Lung (tissue), 12 donors: ENCODE measurements around the gene MUC5B. TPM values are rescaled to one million over a fixed set of nuclear protein-coding genes. Genes with fewer than 3 reads are reported as not detected.
"Not testable (repeated sequence)": the region's sequence is repeated elsewhere in the genome, so short reads cannot be mapped to it uniquely, and the experiment has no call there.

Experiments
- ATAC-seq: fragments of 200-7000 bp; cut with Tn5 transposase; one replicate; pipeline ENCODE4 v1.9.1; 2020; ENCODE audit warnings: moderate number of reproducible peaks; ENCODE audit not compliant: insufficient read depth, low FRiP score
- DNase-seq, 3 donors: peaks; one replicate each; pipeline ENCODE4 v3.0.0-alpha.2; 2013 to 2017
- H3K27ac ChIP-seq, 2 donors: one replicate each; pipeline ENCODE4 v1.5.1; 2013; ENCODE audit warnings: mild to moderate bottlenecking in 2 of 2, moderate library complexity in 2 of 2, control low read depth in 1 of 2, inconsistent platforms in 1 of 2, low read depth in 1 of 2, low read length in 1 of 2
- H3K27me3 ChIP-seq, 3 donors: one replicate each; pipeline ENCODE4 v1.5.1; 2013; ENCODE audit warnings: low read length in 2 of 3; ENCODE audit not compliant: control insufficient read depth in 3 of 3, insufficient read depth in 3 of 3
- H3K36me3 ChIP-seq, 4 donors: one replicate each; pipeline ENCODE4 v1.5.1; 2013; ENCODE audit warnings: low read length in 4 of 4, mild to moderate bottlenecking in 1 of 4, moderate library complexity in 1 of 4; ENCODE audit not compliant: control insufficient read depth in 4 of 4, insufficient read depth in 4 of 4
- H3K4me1 ChIP-seq, 5 donors: one replicate each; pipeline ENCODE4 v1.5.1; 2013; ENCODE audit warnings: low read length in 5 of 5, mild to moderate bottlenecking in 2 of 5, moderate library complexity in 1 of 5; ENCODE audit not compliant: control insufficient read depth in 5 of 5, insufficient read depth in 5 of 5
- H3K4me3 ChIP-seq: one replicate; pipeline ENCODE4 v1.5.1; 2013; ENCODE audit warnings: mild to moderate bottlenecking, control low read depth, moderate library complexity
- H3K9ac ChIP-seq, 2 donors: one replicate each; pipeline ENCODE4 v1.5.1; 2013; ENCODE audit warnings: low read length in 2 of 2, control low read depth in 1 of 2; ENCODE audit not compliant: insufficient read depth in 1 of 2
- H3K9me3 ChIP-seq, 4 donors: one replicate each; pipeline ENCODE4 v1.5.1; 2013; ENCODE audit warnings: low read length in 3 of 4, mild to moderate bottlenecking in 1 of 4, moderate library complexity in 1 of 4; ENCODE audit not compliant: control insufficient read depth in 4 of 4, insufficient read depth in 3 of 4
- CTCF ChIP-seq: IDR thresholded peaks from 2 replicates; pipeline ENCODE4 v1.5.1; 2012; ENCODE audit warnings: mild to moderate bottlenecking; ENCODE audit errors: control extremely low read depth, extremely low read depth
- WGBS, 2 donors: extraction: QIAGEN DNeasy Blood & Tissue Kit; methylation state at CpG; one replicate each; pipeline ENCODE4 v1.1.7; 2013; 5-methylcytosine and 5-hydroxymethylcytosine counted together
- polyA plus RNA-seq, 2 donors: library from polyadenylated mRNA; stranded (reverse); fragments of 200-250 nt; gene quantifications; one replicate each; pipeline ENCODE4 v1.2.1, GENCODE V29; 2013
- total RNA-seq, 2 donors: library from RNA; depleted of rRNA in 1 of 2; stranded (reverse); fragments of >200 nt in 1 of 2; gene quantifications; one replicate each; pipeline ENCODE4 v1.2.1, GENCODE V29; 2014 to 2021
- donor health status: control.
- donor health status: control.
- donor health status: Bipolar disorder and iron deficiency.
- donor health status: healthy.
- donor health status: DM: yes; HTN: yes; CAD: no.

The MUC5B gene
- total and polyA plus RNA-seq, 4 donors, result 5.6 to 181 (median 28.2) TPM

- ATAC-seq (no peak), DNase-seq (no peak)
- Histone ChIP-seq H3K4me3 (no peak overlapping the region), H3K27me3 (no peaks in the 10 kb centered on the region), H3K9ac (no peak overlapping the region), H3K27ac (no peak overlapping the region), H3K4me1 (no peaks in the 10 kb centered on the region), H3K36me3 (no peaks in the 10 kb centered on the region), H3K9me3 (peaks cover 0 to 12% (median 0%) of the 10 kb centered on the region in 4 donors)
- TF ChIP-seq CTCF, result no peak
- WGBS, 2 donors, result 95% methylated on average over 23 to 25 of the region's 25 CpGs
Measured at GRCh38 chr11:1240771-1241170, 17.9 kb downstream of the MUC5B start.

DNA sequence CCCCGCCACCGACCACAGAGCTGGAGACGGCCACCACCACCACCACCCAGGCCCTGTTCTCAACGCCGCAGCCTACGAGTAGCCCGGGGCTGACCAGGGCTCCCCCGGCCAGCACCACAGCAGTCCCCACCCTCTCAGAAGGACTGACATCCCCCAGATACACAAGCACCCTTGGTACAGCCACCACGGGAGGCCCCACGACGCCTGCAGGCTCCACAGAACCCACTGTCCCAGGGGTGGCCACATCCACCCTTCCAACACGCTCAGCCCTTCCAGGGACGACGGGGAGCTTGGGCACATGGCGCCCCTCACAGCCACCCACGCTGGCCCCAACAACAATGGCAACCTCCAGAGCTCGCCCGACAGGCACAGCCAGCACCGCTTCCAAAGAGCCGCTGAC lies 18.8 kb downstream of the MUC5B start:
- Histone ChIP-seq H3K36me3 (no peaks in the 10 kb centered on the region), H3K4me1 (no peaks in the 10 kb centered on the region), H3K27ac (no peak overlapping the region), H3K9ac (no peak overlapping the region), H3K4me3 (no peak overlapping the region), H3K27me3 (no peaks in the 10 kb centered on the region), H3K9me3 (peaks cover 0 to 12% (median 0%) of the 10 kb centered on the region in 4 donors)
- DNase-seq (no peak), ATAC-seq (no peak)
- no peak for TF ChIP-seq CTCF
- 95 to 96% methylated on average over 20 of the region's 20 CpGs for WGBS, 2 donors

GRCh38 chr11:1242289-1242688 lies 19.4 kb downstream of the MUC5B start:
- DNase-seq, result no peak
- H3K36me3 ChIP-seq, result no peaks in the 10 kb centered on the region

DNA sequence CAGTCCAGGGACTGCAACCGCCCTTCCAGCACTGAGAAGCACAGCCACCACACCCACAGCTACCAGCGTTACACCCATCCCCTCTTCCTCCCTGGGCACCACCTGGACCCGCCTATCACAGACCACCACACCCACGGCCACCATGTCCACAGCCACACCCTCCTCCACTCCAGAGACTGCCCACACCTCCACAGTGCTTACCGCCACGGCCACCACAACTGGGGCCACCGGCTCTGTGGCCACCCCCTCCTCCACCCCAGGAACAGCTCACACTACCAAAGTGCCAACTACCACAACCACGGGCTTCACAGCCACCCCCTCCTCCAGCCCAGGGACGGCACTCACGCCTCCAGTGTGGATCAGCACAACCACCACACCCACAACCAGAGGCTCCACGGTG lies 19.9 kb downstream of the MUC5B start:
- DNase-seq, H3K36me3 ChIP-seq, H3K9ac ChIP-seq, ATAC-seq, H3K27ac ChIP-seq, H3K4me3 ChIP-seq, H3K27me3 ChIP-seq, H3K4me1 ChIP-seq: not testable (repeated sequence)
- WGBS, 2 donors, result 92 to 93% methylated on average over 8 to 9 of the region's 11 CpGs
- peaks cover 0 to 12% (median 0%) of the 10 kb centered on the region in 4 donors for H3K9me3 ChIP-seq

More at GRCh38 chr11:1242289-1242688, 19.4 kb downstream of the MUC5B start:
- no peak overlapping the region for H3K4me3 ChIP-seq
- no peak overlapping the region for H3K27ac ChIP-seq
- 95 to 97% methylated on average over 18 to 20 of the region's 20 CpGs for WGBS, 2 donors
- peaks cover 0 to 12% (median 0%) of the 10 kb centered on the region in 4 donors for H3K9me3 ChIP-seq
- H3K27me3 ChIP-seq, result no peaks in the 10 kb centered on the region
- H3K9ac ChIP-seq, result no peak overlapping the region
- TF ChIP-seq CTCF, result no peak
- no peaks in the 10 kb centered on the region for H3K4me1 ChIP-seq
- ATAC-seq, result no peak

DNA sequence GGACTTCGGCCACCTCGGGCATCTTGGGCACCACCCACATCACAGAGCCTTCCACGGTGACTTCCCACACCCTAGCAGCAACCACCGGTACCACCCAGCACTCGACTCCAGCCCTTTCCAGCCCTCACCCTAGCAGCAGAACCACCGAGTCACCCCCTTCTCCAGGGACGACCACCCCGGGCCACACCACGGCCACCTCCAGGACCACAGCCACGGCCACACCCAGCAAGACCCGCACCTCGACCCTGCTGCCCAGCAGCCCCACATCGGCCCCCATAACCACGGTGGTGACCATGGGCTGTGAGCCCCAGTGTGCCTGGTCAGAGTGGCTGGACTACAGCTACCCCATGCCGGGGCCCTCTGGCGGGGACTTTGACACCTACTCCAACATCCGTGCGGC lies 20.7 kb downstream of the MUC5B start:
- not testable (repeated sequence) for H3K9ac ChIP-seq, H3K4me1 ChIP-seq, H3K27me3 ChIP-seq, H3K36me3 ChIP-seq, H3K27ac ChIP-seq, H3K4me3 ChIP-seq, DNase-seq, ATAC-seq
- H3K9me3 ChIP-seq, result peaks cover 0 to 12% (median 0%) of the 10 kb centered on the region in 4 donors
- WGBS, 2 donors, result 96 to 97% methylated on average over 9 to 14 of the region's 18 CpGs

- not testable (repeated sequence) for DNase-seq
- WGBS, 2 donors, result 86 to 97% methylated on average over 7 to 9 of the region's 9 CpGs
Measured at GRCh38 chr11:1244557-1244956, 21.7 kb downstream of the MUC5B start.

More at GRCh38 chr11:1244557-1244956, 21.7 kb downstream of the MUC5B start:
- not testable (repeated sequence) for H3K36me3 ChIP-seq, H3K27me3 ChIP-seq, ATAC-seq, H3K4me1 ChIP-seq, H3K4me3 ChIP-seq, H3K9ac ChIP-seq, H3K27ac ChIP-seq
- peaks cover 0 to 12% (median 0%) of the 10 kb centered on the region in 4 donors for H3K9me3 ChIP-seq
